PFSK-1 (cell line): ENCODE results near the gene LMO2.

Source experiments
- FOXP2 ChIP-seq: optimal IDR thresholded peaks from 2 replicates; pipeline ENCODE3; 2011; ENCODE audit warnings: borderline replicate concordance, control low read depth, inconsistent platforms; ENCODE audit not compliant: insufficient read depth; ENCODE audit errors: extremely low read length, extremely low read depth
- POLR2AphosphoS5 ChIP-seq: IDR thresholded peaks from 2 replicates; pipeline ENCODE4 v1.6.1; 2012; ENCODE audit warnings: low read depth, mild to moderate bottlenecking, control low read depth, low read length, moderate library complexity
- TAF1 ChIP-seq: IDR thresholded peaks from 2 replicates; pipeline ENCODE4 v1.6.1; 2012; ENCODE audit warnings: low read length, control low read depth, borderline replicate concordance; ENCODE audit not compliant: insufficient read depth
- TF ChIP-seq, protein P1 (sequence below), 2 experiments: IDR thresholded peaks; 2 replicates each; pipeline versions ENCODE4 v1.6.1 to v1.8.0; 2011 to 2012; ENCODE audit warnings: low read depth in 2 of 2, low read length in 2 of 2, control low read depth in 1 of 2, inconsistent platforms in 1 of 2, mild to moderate bottlenecking in 1 of 2, moderate library complexity in 1 of 2; ENCODE audit not compliant: insufficient read depth in 1 of 2

DNA sequence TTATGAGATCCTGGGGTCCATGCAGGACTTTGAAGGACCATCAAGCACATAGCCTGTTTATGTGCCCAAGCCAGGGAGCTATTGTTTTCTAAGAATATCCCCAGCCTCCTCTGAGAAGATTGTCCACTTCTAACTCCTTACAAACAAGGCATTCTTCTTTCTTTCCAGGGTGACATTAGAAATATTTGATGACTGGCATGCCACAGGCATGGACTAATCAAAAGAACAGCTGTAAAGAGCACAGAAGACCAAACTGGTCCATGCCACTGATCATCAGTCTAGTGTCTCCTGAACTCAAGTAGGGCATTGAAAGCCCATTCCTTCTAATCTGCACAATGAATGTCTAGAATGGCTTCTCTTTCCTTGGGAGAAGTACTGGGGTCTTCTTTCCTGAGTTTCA is 24.9 kb upstream of the LMO2 start:
- no peak for TF ChIP-seq TAF1
- TF ChIP-seq, protein P1, sequence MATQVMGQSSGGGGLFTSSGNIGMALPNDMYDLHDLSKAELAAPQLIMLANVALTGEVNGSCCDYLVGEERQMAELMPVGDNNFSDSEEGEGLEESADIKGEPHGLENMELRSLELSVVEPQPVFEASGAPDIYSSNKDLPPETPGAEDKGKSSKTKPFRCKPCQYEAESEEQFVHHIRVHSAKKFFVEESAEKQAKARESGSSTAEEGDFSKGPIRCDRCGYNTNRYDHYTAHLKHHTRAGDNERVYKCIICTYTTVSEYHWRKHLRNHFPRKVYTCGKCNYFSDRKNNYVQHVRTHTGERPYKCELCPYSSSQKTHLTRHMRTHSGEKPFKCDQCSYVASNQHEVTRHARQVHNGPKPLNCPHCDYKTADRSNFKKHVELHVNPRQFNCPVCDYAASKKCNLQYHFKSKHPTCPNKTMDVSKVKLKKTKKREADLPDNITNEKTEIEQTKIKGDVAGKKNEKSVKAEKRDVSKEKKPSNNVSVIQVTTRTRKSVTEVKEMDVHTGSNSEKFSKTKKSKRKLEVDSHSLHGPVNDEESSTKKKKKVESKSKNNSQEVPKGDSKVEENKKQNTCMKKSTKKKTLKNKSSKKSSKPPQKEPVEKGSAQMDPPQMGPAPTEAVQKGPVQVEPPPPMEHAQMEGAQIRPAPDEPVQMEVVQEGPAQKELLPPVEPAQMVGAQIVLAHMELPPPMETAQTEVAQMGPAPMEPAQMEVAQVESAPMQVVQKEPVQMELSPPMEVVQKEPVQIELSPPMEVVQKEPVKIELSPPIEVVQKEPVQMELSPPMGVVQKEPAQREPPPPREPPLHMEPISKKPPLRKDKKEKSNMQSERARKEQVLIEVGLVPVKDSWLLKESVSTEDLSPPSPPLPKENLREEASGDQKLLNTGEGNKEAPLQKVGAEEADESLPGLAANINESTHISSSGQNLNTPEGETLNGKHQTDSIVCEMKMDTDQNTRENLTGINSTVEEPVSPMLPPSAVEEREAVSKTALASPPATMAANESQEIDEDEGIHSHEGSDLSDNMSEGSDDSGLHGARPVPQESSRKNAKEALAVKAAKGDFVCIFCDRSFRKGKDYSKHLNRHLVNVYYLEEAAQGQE (IDR thresholded peaks at IDR 0.05; ENCODE audit: insufficient read depth in 1 of 2, low read depth in 2 of 2, low read length in 2 of 2), result no peak
- no peak for TF ChIP-seq POLR2AphosphoS5
- no peak for TF ChIP-seq FOXP2
